ENCODE measurements around the gene PPIL1.

The PPIL1 gene

GRCh38 chr6:36853325-36853724, 21.3 kb downstream of the PPIL1 start:
- DNase-seq = no peak

GRCh38 chr6:36852481-36853147, 22.0 kb downstream of the PPIL1 start:
- peak in 1 of 14 donors; percentile 36 for DNase-seq

- no peak for DNase-seq
Measured at GRCh38 chr6:36851626-36852025, 23.0 kb downstream of the PPIL1 start.

GRCh38 chr6:36851149-36851614, 23.4 kb downstream of the PPIL1 start:
- peak in 9 of 14 donors; percentile 20 to 68 (median 37) for DNase-seq

- DNase-seq = no peak
Measured at GRCh38 chr6:36850021-36850420, 24.6 kb downstream of the PPIL1 start.

- DNase-seq = peak in 2 of 14 donors; percentile 23 to 30
Measured at GRCh38 chr6:36848658-36849441, 25.8 kb downstream of the PPIL1 start.

GRCh38 chr6:36847991-36848390, 26.6 kb downstream of the PPIL1 start:
- no peak for DNase-seq

- no peak for DNase-seq
Measured at GRCh38 chr6:36847152-36847551, 27.5 kb downstream of the PPIL1 start.

- DNase-seq = no peak
Measured at GRCh38 chr6:36845233-36845632, 29.4 kb downstream of the PPIL1 start.

GRCh38 chr6:36844232-36845170, 30.1 kb downstream of the PPIL1 start:
- DNase-seq = no peak

- DNase-seq = no peak
Measured at GRCh38 chr6:36843170-36843569, 31.4 kb downstream of the PPIL1 start.

- DNase-seq = no peak
Measured at GRCh38 chr6:36841756-36842155, 32.8 kb downstream of the PPIL1 start.

GRCh38 chr6:36840432-36841403, 33.9 kb downstream of the PPIL1 start:
- DNase-seq = peak in 2 of 14 donors; percentile 36 to 56

GRCh38 chr6:36839749-36840431, 34.7 kb downstream of the PPIL1 start:
- DNase-seq = peak in 4 of 14 donors; percentile 27 to 40 (median 32)

- no peak for DNase-seq
Measured at GRCh38 chr6:36838896-36839748, 35.5 kb downstream of the PPIL1 start, which contains the start of gene CPNE5. CPNE5 (minus strand) TSS chr6:36839444; CDS start chr6:36839377, 67 bp downstream.

- no peak for DNase-seq
Measured at GRCh38 chr6:36837686-36838085, 36.9 kb downstream of the PPIL1 start.

GRCh38 chr6:36837022-36837339, 37.6 kb downstream of the PPIL1 start:
- DNase-seq = no peak

- no peak for DNase-seq
Measured at GRCh38 chr6:36836111-36837021, 38.2 kb downstream of the PPIL1 start.

All from C1 segment of cervical spinal cord (tissue), 14 donors.